Cardiac muscle cell (in vitro differentiated cells and primary cell): ENCODE results near the gene CFAP91. TPM values are rescaled to one million over a fixed set of nuclear protein-coding genes. Genes with fewer than 3 reads are reported as not detected.

Experiments used
- DNase-seq, 2 donors: peaks; one replicate each; pipeline versions ENCODE4 v3.0.0 to v3.0.0-alpha.2; 2010 to 2017; ENCODE audit warnings: low read depth in 1 of 2, low spot score in 1 of 2
- H3K27ac ChIP-seq: fragments of 200-600 bp; sonication (generic); 2 replicates; pipeline ENCODE4 v1.5.1; 2016
- H3K27me3 ChIP-seq: fragments of 200-600 bp; sonication (generic); 2 replicates; pipeline ENCODE4 v1.6.0; 2016; ENCODE audit warnings: control low read depth
- H3K36me3 ChIP-seq: fragments of 200-600 bp; sonication (generic); 2 replicates; pipeline ENCODE4 v1.5.1; 2016; ENCODE audit warnings: control low read depth
- H3K4me1 ChIP-seq: fragments of 200-600 bp; sonication (generic); 2 replicates; pipeline ENCODE4 v1.8.1; 2017; ENCODE audit warnings: low read depth, mild to moderate bottlenecking, mixed run types
- H3K4me3 ChIP-seq: fragments of 200-600 bp; sonication (generic); 2 replicates; pipeline ENCODE4 v1.5.1; 2016; ENCODE audit warnings: mild to moderate bottlenecking
- H3K9me3 ChIP-seq: fragments of 200-600 bp; sonication (generic); 2 replicates; pipeline ENCODE4 v1.5.1; 2017; ENCODE audit warnings: low read depth, mild to moderate bottlenecking, control low read depth
- CTCF ChIP-seq: IDR thresholded peaks from 2 replicates; pipeline ENCODE4 v1.5.1; 2012; ENCODE audit warnings: low read depth, mild to moderate bottlenecking, low read length
- polyA plus RNA-seq: library from polyadenylated mRNA; unstranded; fragments of >200 nt; fragmentation: Nextera tagmentation; extraction: Ambion mirVana; gene quantifications from 2 replicates; pipeline ENCODE4 v1.2.1, GENCODE V29; 2016
- total RNA-seq: library from RNA; depleted of rRNA; stranded (reverse); fragments of >200 nt; gene quantifications from 2 replicates; pipeline ENCODE4 v1.2.3, GENCODE V29; 2016

CFAP91 gene
- total and polyA plus RNA-seq, 2 experiments from 2014 or later = 0.92 to 1.4 TPM

GRCh38 chr3:119700920-119701734, 1.7 kb upstream of the CFAP91 start:
- Histone ChIP-seq H3K4me1 (no peaks in the 10 kb centered on the region), H3K9me3 (no peaks in the 10 kb centered on the region), H3K4me3 (no peak overlapping the region), H3K27me3 (peaks cover 4% of the 10 kb centered on the region), H3K36me3 (no peaks in the 10 kb centered on the region), H3K27ac (no peak overlapping the region)
- no peak for TF ChIP-seq CTCF
- no peak for DNase-seq

GRCh38 chr3:119703820-119704531, 1.2 kb downstream of the CFAP91 start:
- H3K4me3 ChIP-seq = peak overlapping the region; percentile 17

GRCh38 chr3:119715105-119715504, 12.3 kb downstream of the CFAP91 start:
- no peaks in the 10 kb centered on the region for H3K9me3 ChIP-seq
- TF ChIP-seq CTCF = no peak
- H3K27me3 ChIP-seq = no peaks in the 10 kb centered on the region
- H3K4me3 ChIP-seq = no peak overlapping the region
- DNase-seq = no peak
- peaks cover 3% of the 10 kb centered on the region for H3K4me1 ChIP-seq
- H3K36me3 ChIP-seq = no peaks in the 10 kb centered on the region
- H3K27ac ChIP-seq = no peak overlapping the region

More at GRCh38 chr3:119703820-119704531, 1.2 kb downstream of the CFAP91 start:
- Histone ChIP-seq H3K27me3 (peaks cover 4% of the 10 kb centered on the region), H3K27ac (no peak overlapping the region), H3K4me1 (no peaks in the 10 kb centered on the region), H3K9me3 (no peaks in the 10 kb centered on the region), H3K36me3 (no peaks in the 10 kb centered on the region)
- no peak for DNase-seq
- no peak for TF ChIP-seq CTCF

- Histone ChIP-seq H3K4me3 (no peak overlapping the region), H3K36me3 (no peaks in the 10 kb centered on the region), H3K4me1 (peaks cover 3% of the 10 kb centered on the region), H3K27me3 (no peaks in the 10 kb centered on the region), H3K9me3 (no peaks in the 10 kb centered on the region), H3K27ac (no peak overlapping the region)
- TF ChIP-seq CTCF = no peak
- DNase-seq = peak in 1 of 2 donors; percentile 18
Observed at GRCh38 chr3:119716998-119717397, 14.2 kb downstream of the CFAP91 start.

- DNase-seq = no peak
- Histone ChIP-seq H3K4me1 (peaks cover 3% of the 10 kb centered on the region), H3K36me3 (no peaks in the 10 kb centered on the region), H3K27me3 (no peaks in the 10 kb centered on the region), H3K9me3 (no peaks in the 10 kb centered on the region), H3K4me3 (no peak overlapping the region), H3K27ac (no peak overlapping the region)
- no peak for TF ChIP-seq CTCF
Observed at GRCh38 chr3:119717520-119717919, 14.7 kb downstream of the CFAP91 start.
